Measurements from ENCODE around the gene TRIM65. TPM values are rescaled to one million over a fixed set of nuclear protein-coding genes. Genes with fewer than 3 reads are reported as not detected.

The TRIM65 gene
- total and polyA plus RNA-seq, 2 of the 4 experiments (the other 2 are of a cell fraction) = 7.9 to 10.6 TPM

GRCh38 chr17:75904749-75905521 lies 8.2 kb upstream of the TRIM65 start, which contains the start of gene MRPL38 (continued):
- TF ChIP-seq MXI1 (IDR thresholded peaks at IDR 0.05; ENCODE audit: borderline replicate concordance, low read depth, low read length) = peak; percentile 53; the same call in 1 of the 2 replicates

- H2BK15ac ChIP-seq (ENCODE audit: low read depth, low read length) = no peak overlapping the region
- peaks cover 10 to 25% of the 10 kb centered on the region in 2 experiments for H3K79me1 ChIP-seq (ENCODE audit: low read depth in 1 of 2, low read length in 2 of 2)
- no peak overlapping the region for H3K27ac ChIP-seq (ENCODE audit: insufficient read depth, low read length)
- 100% methylated on average over 2 of the region's 6 CpGs; no CpG with 5 or more reads in 1 of the 2 experiments for WGBS, 2 experiments (ENCODE audit: extremely low coverage in 2 of 2, insufficient read length in 1 of 2)
- no peak overlapping the region for H4K91ac ChIP-seq (ENCODE audit: insufficient read depth, low read depth, low read length)
- no peak overlapping the region for H4K8ac ChIP-seq (ENCODE audit: low read depth in 2 of 2, low read length in 2 of 2)
- H2BK120ac ChIP-seq (ENCODE audit: low read depth, low read length) = no peak overlapping the region
- no peaks in the 10 kb centered on the region for H3K27me3 ChIP-seq (ENCODE audit: control insufficient read depth, insufficient read depth, low read length)
- no peaks in the 10 kb centered on the region for H3K9me3 ChIP-seq (ENCODE audit: control insufficient read depth, insufficient read depth, low read length)
- no peak overlapping the region for H3K4ac ChIP-seq (ENCODE audit: low read depth, low read length)
- dilution Hi-C loops (cut with HindIII; ENCODE audit: low sequenced_read_pairs, unreplicated experiment) (no loop called here), intact Hi-C loops (cut with micrococcal nuclease) (loop anchor here (10.0 kb wide), 1 partner anchor 172 kb away; the partner anchor contains the start of genes GALR2, SRP68 and ZACN), in situ Hi-C loops (cut with MboI; ENCODE audit: low sequenced_read_pairs) (loop anchor here (10.0 kb wide), 1 partner anchor 382 kb away; no protein-coding TSS in a partner anchor)
- no peaks in the 10 kb centered on the region for H4K20me1 ChIP-seq (ENCODE audit: insufficient read depth, low read length)
- H3K23ac ChIP-seq (ENCODE audit: low read depth, low read length) = no peak overlapping the region
- H2AFZ ChIP-seq (replicated peaks; ENCODE audit: low read length, poor library complexity) = no peak overlapping the region
- H2AK9ac ChIP-seq (replicated peaks; ENCODE audit: low read depth, low read length, poor library complexity) = no peak overlapping the region
- H2BK20ac ChIP-seq (ENCODE audit: low read depth, low read length) = no peak overlapping the region
- no peak overlapping the region for H4K5ac ChIP-seq (ENCODE audit: low read depth, low read length)
- H3K36me3 ChIP-seq (ENCODE audit: control insufficient read depth, insufficient read depth, low read length) = peaks cover 30% of the 10 kb centered on the region
- H3K9me1 ChIP-seq (ENCODE audit: insufficient read depth, low read length) = 0 out of 2 replicates have a peak, but pooled peaks cover 6% of the 10 kb centered on the region
- H3K4me3 ChIP-seq (ENCODE audit: insufficient read depth, low read depth, low read length) = no peak overlapping the region
- H3K14ac ChIP-seq (replicated peaks; ENCODE audit: low read depth, low read length) = no peak overlapping the region
- no TSS peak for BruUV-seq (replicated peaks)
- CTCF ChIA-PET = no interaction called here
- no peak overlapping the region for H3K9ac ChIP-seq (ENCODE audit: low read depth, low read length)
- no peak overlapping the region for H3K18ac ChIP-seq (ENCODE audit: low read depth, low read length)
- H3K4me1 ChIP-seq (ENCODE audit: control insufficient read depth, insufficient read depth, low read length) = peaks cover 4% of the 10 kb centered on the region
- H2AK5ac ChIP-seq (ENCODE audit: low read depth, low read length) = no peak overlapping the region
- no peak overlapping the region for H3K4me2 ChIP-seq (ENCODE audit: low read depth, low read length)
- TF ChIP-seq USF2 (IDR thresholded peaks at IDR 0.05; ENCODE audit: low read depth, low read length) (no peak), RCOR1 (IDR thresholded peaks at IDR 0.05; ENCODE audit: insufficient replicate concordance, low read length) (no peak), MAZ (IDR thresholded peaks at IDR 0.05; ENCODE audit: borderline replicate concordance, low read depth, low read length) (no peak), CEBPB (IDR thresholded peaks at IDR 0.05; ENCODE audit: low read depth, low read length) (no peak), CHD1 (IDR thresholded peaks at IDR 0.05; ENCODE audit: low read depth, low read length) (no peak), SMC3 (IDR thresholded peaks at IDR 0.05; ENCODE audit: low read depth, low read length) (no peak), ELK1 (IDR thresholded peaks at IDR 0.05; ENCODE audit: borderline replicate concordance, low read depth, low read length) (no peak), POLR2A (IDR thresholded peaks at IDR 0.05; ENCODE audit: low read depth, low read length) (no peak), MXI1 (IDR thresholded peaks at IDR 0.05; ENCODE audit: borderline replicate concordance, low read depth, low read length) (no peak)
- no peak overlapping the region for H3K56ac ChIP-seq (ENCODE audit: extremely low read depth, insufficient read depth, low read length)
- POLR2A ChIA-PET (ENCODE audit: unreplicated experiment) = interaction anchor here (0.7 kb wide), 1 partner anchor 114 kb away, joined by 5 read pairs; no protein-coding TSS in a partner anchor
- ATAC-seq (ENCODE audit: low read depth) (no peak), DNase-seq (no peak)
- no peak overlapping the region for H2BK5ac ChIP-seq (ENCODE audit: low read depth, low read length, poor library complexity, severe bottlenecking)
Observed at GRCh38 chr17:75902406-75902805, 5.7 kb upstream of the TRIM65 start.

All from IMR-90 (cell line).